ENCODE measurements around the gene FUT6.

GRCh38 chr19:5857203-5858081 lies 17.9 kb upstream of the FUT6 start:
- TF ChIP-seq CTCF (IDR thresholded peaks at IDR 0.05) (no peak), POLR2AphosphoS5 (IDR thresholded peaks at IDR 0.05) (no peak), POLR2A (IDR thresholded peaks at IDR 0.05; ENCODE audit: low read depth) (no peak)

Measured in esophagus muscularis mucosa (tissue), 3 donors.